ENCODE results near the gene SLC16A3. TPM values are rescaled to one million over a fixed set of nuclear protein-coding genes. Genes with fewer than 3 reads are reported as not detected.

The SLC16A3 gene
- total and polyA plus RNA-seq, 10 of the 15 experiments (the other 5 are each of a cell fraction or from before 2014, with no cell fraction given) = 0.10 to 46.5 (median 8.0) TPM

DNA sequence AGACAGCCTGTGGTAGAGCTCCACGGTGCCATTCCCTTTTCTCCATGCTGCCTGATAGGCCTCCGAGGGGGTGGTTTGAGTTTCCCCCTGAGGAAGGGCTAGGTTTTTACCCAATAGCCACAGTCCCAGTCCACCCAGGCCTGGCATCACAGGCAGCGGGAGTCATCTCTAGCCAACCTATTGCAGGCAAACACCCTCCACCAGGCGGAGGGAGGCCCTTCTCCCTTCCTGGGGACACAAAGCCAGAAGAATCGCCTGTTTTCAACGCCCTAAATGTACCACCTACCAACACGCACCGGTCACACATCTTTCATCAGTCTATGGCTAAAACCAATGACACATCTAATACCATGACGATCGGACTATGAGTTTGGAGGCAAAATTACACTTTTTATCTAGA, 37.3 kb downstream of the SLC16A3 start:
- Histone ChIP-seq H3K4me1 (ENCODE audit: control insufficient read depth, insufficient read depth, low read length) (peaks cover 9% of the 10 kb centered on the region; the same call in 1 of the 2 replicates), H3K36me3 (ENCODE audit: control insufficient read depth in 2 of 2, insufficient read depth in 2 of 2, low read length in 1 of 2) (peaks cover 44 to 51% of the 10 kb centered on the region in 2 experiments)
- CTCF ChIA-PET = interaction anchor here (0.6 kb wide), 1 partner anchor 229 kb away, joined by 4 read pairs; the partner anchor contains the start of gene DCXR

More for the DNA sequence above, 37.3 kb downstream of the SLC16A3 start:
- WGBS (ENCODE audit: insufficient coverage, insufficient replicate concordance, low lambda C conversion rate, missing lambda C conversion rate) = 94% methylated on average over 10 of the region's 10 CpGs
- ATAC-seq (no peak), FAIRE-seq (no peak), DNase-seq (ENCODE audit: low read depth, low spot score) (no peak)
- POLR2A ChIA-PET = interaction anchor here (0.6 kb wide), 1 partner anchor 374 kb away, joined by 4 read pairs; no protein-coding TSS in a partner anchor
- Histone ChIP-seq H3K4me3 (no peak overlapping the region), H3K4me2 (ENCODE audit: control insufficient read depth, insufficient read depth) (no peak overlapping the region), H3K9me3 (replicated peaks; ENCODE audit: control insufficient read depth, insufficient read depth, low read length) (no peaks in the 10 kb centered on the region), H3K27ac (ENCODE audit: control insufficient read depth, insufficient read depth) (no peak overlapping the region), H2AFZ (ENCODE audit: control insufficient read depth, low read depth, low read length) (no peak overlapping the region), H3K79me2 (ENCODE audit: control insufficient read depth, insufficient read depth, low read length) (peaks cover 50% of the 10 kb centered on the region), H4K20me1 (ENCODE audit: control insufficient read depth, insufficient read depth) (peaks cover 28% of the 10 kb centered on the region), H3K9ac (ENCODE audit: control insufficient read depth, insufficient read depth, low read length) (no peak overlapping the region), H3K27me3 (replicated peaks in 1 of 2; ENCODE audit: control insufficient read depth in 2 of 2, insufficient read depth in 2 of 2, low read length in 1 of 2) (no peaks in the 10 kb centered on the region)
- in situ Hi-C loops (cut with MboI) (no loop called here), intact Hi-C loops (cut with micrococcal nuclease; ENCODE audit: unreplicated experiment) (no loop called here)
- RAD21 ChIA-PET (ENCODE audit: unreplicated experiment) = no interaction called here
- SMC1A ChIA-PET (ENCODE audit: uncharacterized antibody, unreplicated experiment) = interaction anchor here (1.0 to 1.2 kb wide), 2 partner anchors 30 to 31 kb away, joined by 3 read pairs; no protein-coding TSS in a partner anchor
- no TSS peak for BruUV-seq (replicated peaks)
- TF ChIP-seq, protein P1, sequence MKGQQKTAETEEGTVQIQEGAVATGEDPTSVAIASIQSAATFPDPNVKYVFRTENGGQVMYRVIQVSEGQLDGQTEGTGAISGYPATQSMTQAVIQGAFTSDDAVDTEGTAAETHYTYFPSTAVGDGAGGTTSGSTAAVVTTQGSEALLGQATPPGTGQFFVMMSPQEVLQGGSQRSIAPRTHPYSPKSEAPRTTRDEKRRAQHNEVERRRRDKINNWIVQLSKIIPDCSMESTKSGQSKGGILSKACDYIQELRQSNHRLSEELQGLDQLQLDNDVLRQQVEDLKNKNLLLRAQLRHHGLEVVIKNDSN (IDR thresholded peaks at IDR 0.05; ENCODE audit: borderline replicate concordance, extremely low read length, insufficient read depth, low read depth, low read length) = no peak
- TF ChIP-seq ZSCAN29 (IDR thresholded peaks at IDR 0.05) (no peak), CREB1 (IDR thresholded peaks at IDR 0.05; ENCODE audit: low read depth) (no peak), BRCA1 (IDR thresholded peaks at IDR 0.05; ENCODE audit: low read depth, low read length) (no peak)
- TF ChIP-seq, protein P2, sequence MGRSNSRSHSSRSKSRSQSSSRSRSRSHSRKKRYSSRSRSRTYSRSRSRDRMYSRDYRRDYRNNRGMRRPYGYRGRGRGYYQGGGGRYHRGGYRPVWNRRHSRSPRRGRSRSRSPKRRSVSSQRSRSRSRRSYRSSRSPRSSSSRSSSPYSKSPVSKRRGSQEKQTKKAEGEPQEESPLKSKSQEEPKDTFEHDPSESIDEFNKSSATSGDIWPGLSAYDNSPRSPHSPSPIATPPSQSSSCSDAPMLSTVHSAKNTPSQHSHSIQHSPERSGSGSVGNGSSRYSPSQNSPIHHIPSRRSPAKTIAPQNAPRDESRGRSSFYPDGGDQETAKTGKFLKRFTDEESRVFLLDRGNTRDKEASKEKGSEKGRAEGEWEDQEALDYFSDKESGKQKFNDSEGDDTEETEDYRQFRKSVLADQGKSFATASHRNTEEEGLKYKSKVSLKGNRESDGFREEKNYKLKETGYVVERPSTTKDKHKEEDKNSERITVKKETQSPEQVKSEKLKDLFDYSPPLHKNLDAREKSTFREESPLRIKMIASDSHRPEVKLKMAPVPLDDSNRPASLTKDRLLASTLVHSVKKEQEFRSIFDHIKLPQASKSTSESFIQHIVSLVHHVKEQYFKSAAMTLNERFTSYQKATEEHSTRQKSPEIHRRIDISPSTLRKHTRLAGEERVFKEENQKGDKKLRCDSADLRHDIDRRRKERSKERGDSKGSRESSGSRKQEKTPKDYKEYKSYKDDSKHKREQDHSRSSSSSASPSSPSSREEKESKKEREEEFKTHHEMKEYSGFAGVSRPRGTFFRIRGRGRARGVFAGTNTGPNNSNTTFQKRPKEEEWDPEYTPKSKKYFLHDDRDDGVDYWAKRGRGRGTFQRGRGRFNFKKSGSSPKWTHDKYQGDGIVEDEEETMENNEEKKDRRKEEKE (IDR thresholded peaks at IDR 0.05) = no peak
